GM10847 (cell line): ENCODE data around the gene CTTN.

Experiments
- POLR2A ChIP-seq: IDR thresholded peaks from 2 replicates; pipeline ENCODE4 v1.6.1; 2011; ENCODE audit not compliant: insufficient read length; ENCODE audit errors: extremely low read depth

Gene CTTN

DNA sequence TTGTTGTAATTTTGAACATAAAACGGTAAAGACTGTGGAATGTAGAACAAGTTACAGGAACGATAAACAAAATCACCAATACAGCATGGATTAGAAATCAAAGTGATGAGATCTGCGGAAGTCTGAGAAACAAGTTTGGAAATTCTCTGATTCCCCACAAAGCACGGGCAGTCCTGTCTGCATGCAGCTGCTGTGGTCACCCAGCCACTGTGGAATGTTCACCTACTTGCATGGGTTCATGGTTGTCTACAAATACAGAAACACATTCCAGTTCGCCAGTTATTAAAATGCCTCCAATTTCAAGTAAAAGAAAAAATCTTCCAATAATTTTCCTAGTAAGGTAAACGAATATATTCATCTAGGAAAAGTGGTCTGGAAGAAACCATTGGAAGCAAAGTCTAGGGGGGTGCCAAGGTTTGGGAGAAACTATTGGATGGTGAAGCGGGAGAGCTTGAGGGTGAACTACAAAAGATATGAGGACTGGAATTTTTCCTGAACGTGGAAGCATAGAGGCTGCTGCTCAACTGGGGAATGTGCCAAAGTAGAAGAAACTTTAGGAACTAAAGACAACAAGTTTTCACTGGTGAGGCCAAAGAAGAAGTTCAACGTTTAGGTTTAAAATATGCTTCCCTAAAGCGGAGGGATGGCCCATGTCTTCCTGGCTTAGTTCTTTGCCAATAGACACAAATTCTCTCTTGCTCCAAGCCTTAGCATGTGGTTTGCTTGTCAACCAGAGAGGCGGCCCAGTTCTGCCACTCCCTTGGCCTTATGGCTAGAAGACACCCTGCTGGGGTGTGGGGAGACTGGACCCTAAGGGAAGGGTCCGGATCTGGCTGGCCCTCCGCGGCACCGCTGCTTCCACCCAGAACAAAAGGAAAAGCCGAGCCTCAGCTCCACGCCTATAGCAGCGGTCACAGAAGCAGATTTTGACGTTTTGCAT, 70.2 kb downstream of the CTTN start:
- TF ChIP-seq POLR2A: no peak

- TF ChIP-seq POLR2A: no peak
Measured at GRCh38 chr11:70470127-70470526, 71.8 kb downstream of the CTTN start.

- no peak for TF ChIP-seq POLR2A
Measured at GRCh38 chr11:70471254-70471653, 72.9 kb downstream of the CTTN start.

GRCh38 chr11:70472240-70472639, 73.9 kb downstream of the CTTN start:
- no peak for TF ChIP-seq POLR2A

GRCh38 chr11:70473186-70473872, 75.0 kb downstream of the CTTN start:
- TF ChIP-seq POLR2A: no peak

DNA sequence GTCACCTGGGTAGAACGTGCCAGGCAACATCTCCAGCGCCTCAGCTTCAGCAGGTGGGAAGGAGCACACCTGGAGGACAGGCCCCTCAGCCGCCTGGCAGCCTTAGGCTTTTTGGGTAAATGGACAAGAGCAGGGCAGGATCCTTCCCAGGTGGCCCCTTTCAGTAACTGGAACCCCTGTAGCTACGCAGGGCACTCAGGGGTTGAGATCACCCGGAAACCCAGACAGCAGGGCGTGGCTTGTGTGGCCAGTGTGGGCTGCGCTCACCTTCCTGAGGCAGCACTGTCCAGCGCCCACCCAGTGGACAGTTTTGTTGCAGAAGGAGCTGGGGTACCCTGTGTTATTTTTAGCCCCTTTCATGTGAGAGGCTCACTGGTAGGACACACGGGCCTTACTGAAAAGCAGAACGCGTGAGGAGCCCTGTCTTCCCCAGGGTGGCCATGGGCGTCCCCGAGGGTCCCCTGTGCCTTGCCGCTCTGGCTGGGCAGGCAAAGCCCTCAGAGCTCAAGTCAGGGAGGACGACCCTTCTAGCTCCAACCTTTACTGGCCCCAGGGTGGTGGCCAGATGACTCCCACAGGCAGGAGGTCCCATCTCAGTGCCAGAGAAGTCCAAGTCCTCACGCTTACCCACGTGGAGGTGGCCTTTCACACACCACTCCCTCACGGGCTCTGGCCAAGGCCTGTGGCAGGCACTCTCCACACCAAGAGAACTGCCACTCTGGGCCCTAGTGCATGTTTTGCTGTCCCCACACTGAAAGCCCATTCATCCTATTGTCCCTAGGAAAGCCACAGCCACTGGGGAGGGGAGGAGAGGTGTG, 75.8 kb downstream of the CTTN start:
- no peak for TF ChIP-seq POLR2A

DNA sequence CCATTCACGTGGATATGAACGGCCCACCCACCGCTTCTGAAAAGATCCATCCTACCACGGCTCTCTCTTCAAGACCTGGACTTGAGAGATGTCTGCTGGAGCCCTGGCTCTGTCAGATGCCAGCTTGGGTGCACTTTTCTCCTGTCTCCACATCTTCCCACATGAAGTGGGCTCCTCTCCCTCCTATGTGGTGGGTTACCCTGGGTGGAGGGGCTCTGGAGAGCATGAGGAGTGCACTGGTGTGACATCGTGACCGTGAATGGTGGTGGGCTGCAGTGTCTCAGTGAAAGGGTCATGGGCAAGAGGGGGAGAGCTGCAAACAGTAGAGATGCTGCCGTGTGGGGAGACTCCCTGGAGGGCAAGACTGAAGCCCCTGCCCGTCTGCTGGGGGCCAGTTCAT, 76.4 kb downstream of the CTTN start:
- TF ChIP-seq POLR2A: no peak

DNA sequence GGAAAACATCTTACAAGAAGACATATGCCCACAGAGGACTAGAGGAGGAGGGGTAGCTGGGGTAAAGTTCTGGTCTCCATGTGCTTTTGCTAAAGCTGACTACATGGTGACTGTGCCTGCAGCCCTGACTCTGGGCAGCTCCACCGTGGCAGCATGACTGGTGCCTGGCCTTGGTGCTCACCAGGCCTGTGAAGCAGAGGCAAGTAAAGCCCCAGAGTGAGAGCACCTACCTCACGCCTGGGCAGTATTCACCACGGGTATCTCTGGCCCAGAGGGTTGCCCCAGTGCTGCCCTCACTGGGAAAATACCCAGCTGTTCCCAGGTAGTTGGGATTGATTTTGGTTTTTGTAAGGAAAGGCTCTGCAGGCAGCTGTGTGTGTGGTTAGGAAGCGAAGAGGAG, 78.3 kb downstream of the CTTN start:
- TF ChIP-seq POLR2A: no peak

GRCh38 chr11:70477176-70477575, 78.8 kb downstream of the CTTN start:
- TF ChIP-seq POLR2A: no peak

GRCh38 chr11:70477609-70478008, 79.3 kb downstream of the CTTN start:
- no peak for TF ChIP-seq POLR2A

DNA sequence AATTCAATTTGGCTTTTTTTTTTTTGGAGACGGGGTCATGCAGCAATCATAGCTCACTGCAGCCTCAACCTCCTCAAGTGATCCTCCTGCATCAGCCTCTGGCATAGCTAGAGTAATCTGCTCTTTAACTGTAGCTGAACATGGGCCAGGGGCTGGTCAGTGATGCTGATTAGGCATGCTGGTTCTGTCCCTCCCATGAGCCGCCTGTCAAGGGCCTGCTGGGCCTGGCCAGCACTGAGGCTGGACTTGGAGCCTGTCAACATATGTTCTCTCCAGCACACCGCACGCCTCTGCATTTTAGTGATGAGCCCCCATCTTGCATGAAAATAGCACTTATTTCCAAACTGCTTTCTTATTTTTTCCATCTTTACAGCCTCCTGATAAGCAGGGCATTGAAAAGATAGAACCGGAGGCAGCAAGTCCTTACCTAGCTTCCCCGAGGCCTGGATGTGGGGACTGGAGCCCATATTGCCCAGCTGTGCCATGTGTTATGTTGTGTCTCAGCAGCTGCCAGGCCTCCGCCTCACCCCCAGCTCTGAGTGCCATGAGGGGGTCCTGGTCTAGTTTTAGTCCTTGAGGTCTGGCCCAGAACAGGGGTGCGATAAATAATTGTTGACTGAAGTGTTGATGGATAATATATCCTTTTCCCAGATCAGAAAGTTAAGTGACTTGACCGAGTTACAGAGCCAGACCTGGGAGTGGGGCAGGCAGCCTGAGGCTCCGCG, 80.0 kb downstream of the CTTN start:
- TF ChIP-seq POLR2A: no peak

DNA sequence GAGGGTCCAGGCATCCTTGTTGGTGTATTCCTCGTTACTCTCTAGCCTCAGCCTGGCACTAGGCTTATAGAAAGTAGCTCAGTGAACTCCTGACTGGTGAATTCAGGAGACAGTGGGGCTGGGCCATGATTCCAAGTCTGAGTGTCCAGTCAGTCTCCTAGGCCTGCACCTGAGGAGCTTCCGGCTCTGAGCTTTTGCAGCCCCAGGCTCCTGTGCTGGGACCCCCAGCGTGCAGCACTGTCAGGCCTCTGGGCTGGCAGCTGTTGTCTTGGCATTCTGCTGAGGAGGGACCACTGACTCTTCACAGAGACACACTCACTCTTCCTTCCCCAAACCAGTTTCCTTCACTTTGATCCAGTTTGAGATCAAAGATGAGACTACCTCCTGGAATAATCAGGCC, 82.4 kb downstream of the CTTN start:
- TF ChIP-seq POLR2A: no peak

DNA sequence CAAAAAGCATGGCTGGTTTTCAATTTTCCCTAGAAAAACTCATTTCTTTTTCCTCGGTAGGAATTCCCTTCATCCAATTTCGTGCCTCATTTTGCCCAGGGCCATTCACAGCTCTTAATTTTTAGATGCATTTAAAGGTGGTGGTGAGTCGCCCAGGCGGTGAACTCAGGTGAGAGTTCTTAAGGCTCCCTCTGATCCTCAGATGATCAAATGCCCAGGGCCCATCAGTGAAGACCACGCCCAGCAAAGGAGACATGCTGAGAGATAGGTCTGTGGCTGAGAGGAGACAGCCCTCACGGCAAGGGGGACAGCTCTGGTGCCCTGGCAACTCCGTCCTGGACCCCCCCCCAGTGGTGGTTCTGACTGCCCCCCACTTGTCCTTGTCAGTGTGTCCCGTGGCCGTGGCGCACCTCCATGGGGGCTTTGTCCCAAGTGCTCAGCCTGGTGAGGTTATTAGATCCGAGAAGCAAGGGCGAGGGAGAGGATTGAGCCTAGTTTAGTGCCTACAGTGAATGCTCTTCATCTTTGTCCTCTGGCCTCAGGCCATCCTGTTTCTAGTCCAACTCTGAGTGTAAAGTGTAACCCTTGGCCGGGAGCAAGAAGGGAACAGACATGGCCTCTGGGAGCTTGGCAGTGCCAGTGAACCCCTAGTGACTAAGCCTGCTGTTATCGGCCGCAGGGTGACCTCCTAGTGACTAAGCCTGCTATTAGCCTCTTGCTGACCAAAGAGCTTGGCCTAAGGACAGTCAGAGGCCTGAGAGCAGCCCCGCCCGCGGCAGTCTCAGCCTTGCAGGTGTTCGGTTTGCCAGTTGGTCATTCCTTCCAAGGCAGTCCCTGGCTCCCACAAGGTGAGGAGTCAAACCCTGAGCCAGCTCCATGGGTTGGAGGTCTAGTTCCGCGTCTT, 83.5 kb downstream of the CTTN start:
- no peak for TF ChIP-seq POLR2A

- TF ChIP-seq POLR2A: no peak
Measured at GRCh38 chr11:70482529-70482917, 84.2 kb downstream of the CTTN start.
